NCI-H82 (cell line): ENCODE measurements around the gene FAU.
A peak's percentile ranks its signal among the peaks of the same experiment; 100 is the strongest.
"Not testable (repeated sequence)": the region's sequence is repeated elsewhere in the genome, so short reads cannot be mapped to it uniquely, and the experiment has no call there.

Experiments
- DNase-seq: peaks from one replicate; lab custom pipeline; 2025; lab: John Stamatoyannopoulos, UW

The FAU gene

DNA sequence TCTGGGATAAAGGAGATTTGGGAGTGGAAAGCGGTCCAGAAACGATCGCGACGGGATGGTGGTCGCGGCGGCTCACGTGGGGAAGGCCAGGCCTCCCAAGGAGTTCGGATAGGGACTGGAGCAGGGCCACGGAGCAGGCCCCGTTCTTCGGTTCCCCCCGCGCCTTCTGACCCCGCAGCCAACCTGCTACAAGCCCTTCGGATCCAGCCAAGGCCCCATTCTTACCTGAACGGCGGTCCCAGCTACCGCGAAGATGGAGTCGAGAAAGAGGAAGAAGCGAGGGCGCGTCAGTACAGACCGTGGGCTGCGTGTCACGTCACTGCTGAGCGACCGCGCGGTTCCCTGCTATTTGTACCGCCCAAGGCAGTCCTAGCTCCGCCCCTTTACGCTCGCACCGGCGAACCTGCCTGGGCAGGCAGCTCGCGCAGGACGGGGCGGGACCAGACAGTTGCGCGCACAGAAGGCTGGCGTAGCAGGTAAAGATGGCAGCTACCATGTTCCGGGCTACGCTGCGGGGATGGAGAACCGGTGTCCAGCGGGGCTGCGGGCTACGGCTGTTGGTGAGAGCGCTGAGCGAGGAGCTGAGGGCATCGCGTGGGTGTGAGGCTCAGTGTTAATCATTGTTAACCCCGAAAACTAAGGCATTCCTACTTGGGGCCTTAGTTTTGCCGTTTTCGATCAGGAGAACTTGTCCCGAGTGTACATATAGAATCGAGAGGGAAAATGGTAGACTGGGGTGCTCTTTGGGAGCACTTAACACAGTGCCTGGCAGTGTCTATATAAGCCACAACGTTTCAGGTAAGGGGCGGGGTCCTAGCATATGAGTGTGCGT lies at the start of gene FAU, which contains the start of gene MRPL49:
TSS of gene FAU (minus strand) at position 270 of the 832 bp plus-strand sequence. CDS start 321 bp downstream, outside the sequence.
TSS of gene MRPL49 (plus strand) at position 457 of the 832 bp plus-strand sequence. CDS start at position 483, 26 bp downstream.
- peak; percentile 98 for DNase-seq

DNA sequence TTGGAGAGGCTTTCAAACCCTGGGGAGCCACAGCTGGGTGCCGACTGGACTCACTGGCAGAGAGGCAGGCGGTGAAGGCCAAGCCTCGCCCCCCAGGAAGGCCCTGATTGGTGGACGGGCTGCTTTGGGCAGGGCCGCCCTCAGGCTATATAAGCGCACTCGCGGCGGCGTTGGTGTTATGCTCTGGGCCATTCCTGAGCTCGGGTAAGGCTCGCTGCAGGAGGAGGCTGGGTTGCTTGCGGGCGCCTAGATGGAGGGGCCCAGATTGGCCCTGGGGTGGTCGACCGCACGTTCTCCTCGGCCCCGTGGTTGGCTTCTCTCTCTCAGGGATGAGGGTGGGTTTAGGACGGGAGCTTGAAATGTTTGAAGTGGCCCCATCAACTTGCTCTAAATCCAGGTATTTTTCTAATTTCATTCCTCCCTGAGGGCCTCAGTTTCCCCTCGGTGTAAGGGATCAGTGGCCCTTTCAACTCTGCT lies 48.2 kb upstream of the FAU start, which contains the start of gene SPDYC:
TSS of gene SPDYC (plus strand) at position 176 of the 477 bp plus-strand sequence. CDS start 1,125 bp downstream, outside the sequence.
- DNase-seq, result no peak

DNA sequence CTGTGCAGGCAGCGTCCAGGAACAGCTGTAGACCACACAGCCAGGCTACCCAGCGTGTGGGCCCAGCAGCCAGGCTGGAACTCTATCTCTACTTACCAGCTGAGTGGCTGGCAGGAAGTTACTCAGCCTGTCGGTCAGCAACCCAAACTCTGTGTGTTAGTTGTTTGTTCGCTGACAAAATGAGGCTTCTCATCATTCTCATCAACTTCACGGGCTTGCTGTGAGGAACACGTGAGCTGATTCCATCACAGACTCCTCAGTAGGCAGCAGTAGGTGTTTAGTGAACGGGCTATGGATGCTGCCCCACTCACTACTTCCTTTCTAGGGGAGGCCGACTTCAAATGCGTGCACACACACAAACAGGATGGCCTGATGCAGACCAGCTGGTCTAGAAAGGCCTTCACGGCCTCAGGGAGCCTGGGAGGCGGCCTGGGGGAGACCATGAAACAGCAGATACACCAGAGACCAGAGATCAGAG lies 47.3 kb upstream of the FAU start:
- DNase-seq, result no peak

DNA sequence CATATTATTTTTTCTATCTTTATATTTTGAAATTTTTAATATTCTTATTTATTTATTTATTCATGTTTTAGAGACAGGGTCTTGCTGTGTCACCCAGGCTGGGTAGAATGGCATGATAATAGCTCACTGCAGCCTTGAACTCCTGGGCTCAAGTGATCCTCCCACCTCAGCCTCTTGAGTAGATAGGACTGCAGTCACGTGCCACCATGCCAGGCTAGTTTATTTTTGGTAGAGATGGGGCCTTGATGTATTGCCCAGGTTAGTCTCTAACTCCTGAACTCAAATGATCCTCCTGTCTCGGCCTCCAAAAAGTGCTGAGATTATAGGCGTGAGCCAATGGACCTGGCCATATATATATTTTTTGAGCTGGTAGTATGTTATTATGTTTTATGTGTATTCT lies 45.7 kb upstream of the FAU start:
- no peak for DNase-seq

DNA sequence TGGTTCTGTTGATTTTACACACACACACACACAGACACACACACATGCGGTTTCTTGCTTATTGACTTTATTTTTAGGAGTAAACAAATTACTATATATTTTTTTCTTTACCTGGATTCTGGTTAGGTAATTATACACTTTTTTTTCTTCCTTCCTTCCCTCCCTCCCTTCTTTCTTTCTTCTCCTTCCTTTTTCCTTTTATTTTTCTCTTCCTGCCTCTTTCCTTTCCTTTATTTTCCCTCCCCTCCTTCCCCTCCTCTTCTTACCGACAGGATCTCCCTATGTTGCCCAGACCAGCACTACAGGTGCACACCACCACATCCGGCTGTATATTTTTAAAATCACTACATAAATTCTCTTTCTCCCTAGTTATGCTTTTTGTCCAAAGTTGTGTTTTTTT lies 45.0 kb upstream of the FAU start:
- no peak for DNase-seq

DNA sequence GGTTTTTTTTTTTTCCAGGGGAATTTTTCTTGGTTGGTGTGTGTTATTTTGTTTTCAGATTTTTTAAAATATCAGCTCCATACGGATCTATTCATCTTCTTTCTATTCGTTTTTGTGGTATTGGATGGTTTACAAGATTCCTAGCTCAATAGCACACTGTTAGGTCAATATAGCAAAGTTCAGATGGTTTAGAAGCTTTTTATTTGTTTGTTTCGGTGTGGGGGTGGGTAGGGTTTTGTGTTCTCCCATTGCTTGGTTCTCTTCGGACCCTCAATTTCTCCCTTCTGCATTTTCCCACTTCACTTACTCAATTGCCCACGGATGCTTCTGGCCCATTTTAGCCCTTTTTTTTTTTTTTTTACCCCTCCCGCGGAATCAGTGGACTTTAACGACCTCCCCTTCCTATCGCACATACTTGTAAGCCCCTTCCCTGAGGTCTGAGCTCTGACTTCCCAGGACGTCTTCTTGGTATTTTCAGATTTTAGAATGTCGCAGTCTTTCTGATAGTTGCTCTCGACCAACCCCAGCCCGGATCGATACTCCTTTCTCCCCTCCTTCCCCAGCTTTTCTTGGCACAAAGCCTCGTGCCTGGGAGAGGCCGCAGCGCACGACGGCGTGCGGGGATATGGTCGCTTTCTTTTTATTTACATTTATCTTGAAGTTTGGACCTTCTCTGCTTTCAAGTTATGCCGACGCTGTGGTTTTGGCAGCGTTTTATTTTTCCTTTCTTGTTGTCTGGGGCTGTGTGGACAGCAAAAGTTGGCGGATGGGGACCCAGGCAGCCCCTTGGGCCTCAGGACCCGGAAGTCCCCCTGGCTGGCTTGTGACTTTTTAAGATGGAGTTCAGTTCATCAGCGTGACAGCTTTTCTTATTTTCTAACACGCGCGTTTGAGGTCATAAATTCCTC lies 43.7 kb upstream of the FAU start:
- DNase-seq, result no peak

DNA sequence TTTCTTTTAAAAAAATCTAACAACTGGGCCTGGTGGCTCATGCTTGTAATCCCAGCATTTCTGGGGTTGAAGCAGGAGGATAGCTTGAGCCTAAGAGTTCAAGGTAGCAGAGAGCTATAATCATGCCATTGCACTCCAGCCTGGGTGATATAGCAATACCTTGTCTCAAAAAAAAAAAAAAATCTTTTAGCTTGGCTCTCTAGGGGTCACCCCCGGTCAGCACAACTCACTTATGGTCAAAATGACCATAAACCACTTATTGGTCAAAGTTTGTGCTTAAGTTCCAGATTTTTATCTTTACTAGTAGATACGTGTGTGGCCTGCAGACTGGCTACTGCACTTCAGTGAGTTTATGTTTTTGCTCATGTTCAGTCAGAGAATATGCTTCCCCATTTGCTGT lies 41.8 kb upstream of the FAU start:
- DNase-seq, result no peak

DNA sequence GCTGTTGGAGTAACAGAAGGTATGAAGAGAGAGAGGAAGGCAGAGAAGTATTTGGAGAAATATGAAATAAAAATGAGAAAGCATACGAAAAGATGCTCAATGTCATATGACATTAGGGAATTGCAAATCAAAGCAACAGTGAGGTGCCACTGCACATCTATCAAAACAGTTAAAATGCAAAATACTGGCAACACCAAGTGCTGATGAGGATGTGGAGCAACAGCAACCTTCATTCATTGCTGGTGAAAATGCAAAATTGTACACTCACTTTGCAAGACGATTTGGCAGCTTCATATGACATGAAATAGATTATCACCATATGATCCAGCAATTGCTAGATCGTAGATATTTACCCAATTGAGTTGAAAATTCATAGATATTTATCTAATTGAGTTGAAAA lies 38.7 kb upstream of the FAU start:
- DNase-seq, result no peak

DNA sequence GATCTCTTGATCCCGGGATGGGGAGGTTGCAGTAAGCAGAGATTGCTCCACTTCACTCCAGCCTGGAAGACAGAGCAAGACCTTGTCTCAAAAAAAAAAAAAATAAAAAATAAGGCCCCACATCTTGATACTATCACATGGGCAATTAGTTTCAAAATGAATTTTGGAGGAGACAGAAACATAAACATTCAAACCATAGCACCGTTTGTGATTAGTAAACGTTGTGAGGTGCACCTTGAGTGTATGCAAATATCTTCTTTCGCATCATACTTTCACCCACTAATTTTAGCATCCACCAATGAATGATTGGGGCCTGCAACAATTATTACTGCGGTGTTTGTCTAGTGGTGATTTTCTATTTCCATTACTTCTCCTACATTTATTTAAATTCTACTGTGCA lies 37.1 kb upstream of the FAU start:
- no peak for DNase-seq

DNA sequence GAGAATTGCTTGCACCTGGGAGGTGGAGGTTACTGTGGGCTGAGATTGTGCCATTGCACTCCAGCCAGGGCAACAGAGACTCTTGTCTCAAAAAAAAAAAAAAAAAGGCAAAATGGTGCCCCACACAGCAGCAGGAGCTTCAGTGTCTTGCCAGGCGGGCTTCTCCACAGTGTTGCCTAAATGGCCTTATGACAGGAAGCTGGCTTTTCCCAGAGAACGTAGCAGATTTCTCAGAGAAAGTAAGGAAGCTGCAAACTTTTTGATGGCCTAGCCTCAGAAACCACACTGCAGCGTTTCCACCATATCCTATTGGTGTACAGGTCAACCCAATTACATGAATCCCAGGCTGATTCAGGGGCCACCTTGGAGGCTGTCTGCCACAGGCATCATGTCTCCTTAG lies 35.4 kb upstream of the FAU start:
- DNase-seq, result no peak

DNA sequence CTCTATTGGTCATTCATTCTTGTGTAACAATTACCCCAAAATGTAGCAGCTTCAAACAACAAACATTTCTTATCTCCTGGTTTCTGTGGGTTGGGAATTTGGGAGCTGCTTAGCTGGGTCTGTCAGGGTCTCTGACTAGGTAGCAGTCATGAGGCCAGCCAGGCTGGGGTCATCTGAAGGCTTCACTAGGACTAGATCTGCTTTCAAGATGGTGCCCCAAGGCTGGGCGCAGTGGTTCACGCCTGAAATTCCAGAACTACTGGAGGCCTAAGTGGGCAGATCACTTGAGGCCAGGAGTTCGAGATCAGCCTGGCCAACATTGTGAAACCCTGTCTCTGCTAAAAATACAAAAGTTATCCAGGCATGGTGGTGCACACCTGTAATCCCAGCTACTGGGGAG lies 35.0 kb upstream of the FAU start:
- DNase-seq, result no peak

DNA sequence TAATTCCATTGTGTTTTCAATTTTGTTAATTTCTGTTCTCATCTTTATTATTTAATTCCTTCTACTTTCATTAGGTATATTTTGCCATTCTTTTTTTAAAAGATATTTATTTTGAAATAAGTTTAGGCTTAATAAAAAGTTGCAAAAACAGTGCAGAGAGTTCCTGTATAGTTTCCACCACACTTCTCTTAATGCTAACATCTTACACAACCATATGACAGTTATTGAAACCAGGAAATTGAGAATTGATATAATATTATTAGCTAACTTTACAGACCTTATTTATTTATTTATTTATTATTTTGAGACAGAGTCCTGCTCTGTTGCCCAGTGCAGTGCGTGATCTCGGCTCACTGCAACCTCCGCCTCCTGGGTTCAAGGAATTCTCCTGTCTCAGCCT lies 34.3 kb upstream of the FAU start:
- no peak for DNase-seq

DNA sequence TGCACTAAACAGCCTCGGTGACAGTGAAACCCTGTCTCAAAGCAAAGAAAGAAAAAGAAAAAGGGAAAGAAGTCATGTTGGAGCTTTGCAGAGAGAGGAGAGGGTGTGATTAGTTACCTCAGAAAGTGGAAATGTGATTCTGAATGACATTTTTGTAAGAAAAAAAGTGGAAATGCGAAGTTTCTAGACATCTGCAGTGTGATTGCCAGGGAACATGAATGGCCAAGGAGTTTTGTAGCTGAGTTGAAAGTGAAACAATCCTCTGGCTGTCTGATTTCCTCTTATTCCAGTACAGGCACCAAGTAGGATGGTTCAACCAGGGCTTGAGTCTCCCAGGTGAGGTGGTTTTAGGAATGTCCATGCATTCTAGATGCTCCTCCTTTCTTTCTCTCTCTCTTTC lies 30.2 kb upstream of the FAU start:
- no peak for DNase-seq

DNA sequence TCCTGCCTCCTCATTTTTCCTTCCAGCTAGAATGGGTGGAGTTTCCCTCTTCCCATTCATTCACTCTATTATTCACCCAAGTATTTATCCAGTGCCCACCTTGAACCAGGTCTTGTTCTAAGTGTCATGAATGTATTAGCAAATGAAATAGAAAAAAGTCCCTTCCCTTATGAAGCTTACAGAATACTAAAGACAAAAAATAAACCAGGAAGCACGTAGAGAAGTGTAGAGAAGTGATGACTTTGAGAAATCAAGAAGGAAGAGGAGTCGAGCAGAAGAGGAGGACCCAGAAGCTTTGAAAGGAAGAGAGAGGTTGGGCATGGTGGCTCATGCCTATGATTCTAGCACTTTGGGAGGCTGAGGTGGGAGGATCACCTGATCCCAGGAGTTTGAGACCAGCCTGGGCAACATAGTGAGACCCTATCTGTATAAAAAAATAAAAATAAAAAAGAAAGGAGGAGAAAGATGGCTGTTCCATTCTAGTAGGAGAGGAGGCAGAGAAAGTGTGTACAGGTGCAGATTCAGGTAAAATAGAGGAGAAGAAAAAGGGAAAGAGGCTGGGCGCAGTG lies 29.5 kb upstream of the FAU start:
- no peak for DNase-seq

DNA sequence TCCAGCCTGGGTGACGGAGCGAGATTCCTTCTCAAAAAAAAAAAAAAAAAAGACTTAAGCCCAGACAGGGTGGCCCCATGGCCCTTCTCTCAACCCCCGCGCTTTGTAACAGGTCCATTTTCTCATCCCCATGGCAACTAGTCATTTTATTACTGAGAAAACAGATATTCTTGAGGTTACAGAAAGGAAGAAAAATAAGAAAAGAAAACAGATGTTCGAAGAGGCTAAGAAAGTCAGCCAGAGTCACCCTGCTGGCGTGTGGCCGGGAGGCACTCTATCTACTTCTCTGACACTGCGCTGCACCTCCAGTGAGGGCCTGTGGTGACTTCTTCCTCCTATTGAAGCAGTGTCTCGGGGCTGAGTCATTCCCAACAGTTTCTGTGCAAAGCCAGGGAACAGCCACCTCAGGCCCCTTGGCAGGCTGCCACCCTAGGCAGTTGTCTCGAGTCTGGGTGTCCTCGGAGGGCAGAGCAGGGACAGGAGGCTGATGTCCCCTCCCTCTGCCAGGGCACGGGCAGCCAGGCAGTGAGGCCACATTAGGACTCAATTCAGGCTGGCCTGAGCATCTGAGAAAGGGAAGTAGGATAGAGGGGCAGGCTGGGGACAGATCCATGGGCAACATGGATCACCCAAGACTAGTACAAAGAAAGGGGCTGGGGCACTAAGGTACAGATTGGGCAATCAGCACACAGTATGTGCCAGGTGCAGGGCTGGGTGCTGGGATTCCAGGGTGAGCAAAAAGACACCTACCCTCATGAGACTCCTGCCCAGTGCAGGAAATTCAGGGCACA lies 28.8 kb upstream of the FAU start:
- DNase-seq, result peak; percentile 15

DNA sequence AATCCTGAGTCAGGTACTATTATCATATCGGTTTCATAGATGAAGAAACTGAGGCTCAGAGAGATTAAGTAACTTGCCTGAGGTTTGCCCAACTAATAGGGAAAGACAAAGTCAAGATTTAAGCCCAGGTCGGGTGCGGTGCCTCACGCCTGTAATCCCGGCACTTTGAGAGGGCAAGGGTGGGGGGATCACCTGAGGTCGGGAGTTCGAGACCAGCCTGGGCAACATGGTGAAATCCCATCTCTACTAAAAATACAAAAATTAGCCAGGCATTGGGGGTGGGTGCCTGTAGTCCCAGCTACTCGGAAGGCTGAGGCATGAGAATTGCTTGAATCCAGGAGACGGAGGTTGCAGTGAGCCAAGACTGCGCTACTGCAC lies 28.2 kb upstream of the FAU start:
- DNase-seq, result not testable (repeated sequence)

DNA sequence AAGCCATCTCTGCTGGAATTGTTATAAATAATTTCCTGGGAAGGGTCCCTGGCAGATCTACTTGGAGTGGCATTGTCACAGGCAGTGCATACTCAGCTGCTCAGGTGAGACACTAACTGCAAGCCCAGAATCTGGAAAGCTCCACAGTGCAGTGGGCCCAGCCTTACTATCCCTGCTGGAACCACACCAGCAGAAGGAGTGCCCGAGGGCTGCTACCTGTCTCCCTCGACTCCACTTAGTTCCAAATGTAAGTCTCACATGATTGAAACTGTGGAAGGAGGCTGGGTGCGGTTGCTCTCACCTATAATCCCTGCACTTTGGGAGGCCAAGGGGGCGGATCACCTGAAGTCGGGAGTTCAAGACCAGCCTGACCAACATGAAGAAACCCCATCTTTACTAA lies 26.7 kb upstream of the FAU start:
- no peak for DNase-seq

DNA sequence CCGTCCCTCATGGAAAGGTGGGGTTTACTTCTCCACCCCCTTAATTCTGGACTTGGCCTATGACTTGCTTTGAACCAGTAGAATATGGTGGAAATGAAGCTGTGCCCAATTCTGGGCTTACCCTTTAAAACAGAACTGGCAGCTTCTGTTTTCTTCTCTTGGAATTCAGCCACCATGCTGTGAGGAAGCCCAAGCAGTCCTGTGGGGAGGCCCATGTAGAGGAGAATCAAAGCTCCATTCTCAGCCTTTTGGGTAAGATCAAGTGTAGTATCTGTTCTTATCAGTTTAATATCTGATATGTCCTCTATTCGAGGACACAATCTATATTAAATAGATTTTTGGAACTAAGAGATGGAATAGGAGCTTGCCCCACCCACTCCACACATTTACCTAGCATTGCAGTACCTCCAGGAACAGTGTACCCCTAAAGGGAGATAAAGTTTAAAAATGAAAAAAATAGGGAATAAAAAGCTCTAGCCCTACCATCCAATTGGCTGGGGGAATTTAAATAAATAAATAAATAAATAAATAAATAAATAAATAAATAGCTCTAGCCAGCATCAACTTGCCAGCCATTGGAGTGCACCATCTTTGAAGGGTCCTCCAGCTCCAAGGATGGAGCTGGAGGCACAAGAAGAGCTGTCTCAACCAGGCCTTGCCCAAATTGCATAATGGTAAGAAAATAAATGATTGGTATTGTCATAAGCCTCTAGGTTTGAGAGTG lies 25.6 kb upstream of the FAU start:
- DNase-seq, result no peak

DNA sequence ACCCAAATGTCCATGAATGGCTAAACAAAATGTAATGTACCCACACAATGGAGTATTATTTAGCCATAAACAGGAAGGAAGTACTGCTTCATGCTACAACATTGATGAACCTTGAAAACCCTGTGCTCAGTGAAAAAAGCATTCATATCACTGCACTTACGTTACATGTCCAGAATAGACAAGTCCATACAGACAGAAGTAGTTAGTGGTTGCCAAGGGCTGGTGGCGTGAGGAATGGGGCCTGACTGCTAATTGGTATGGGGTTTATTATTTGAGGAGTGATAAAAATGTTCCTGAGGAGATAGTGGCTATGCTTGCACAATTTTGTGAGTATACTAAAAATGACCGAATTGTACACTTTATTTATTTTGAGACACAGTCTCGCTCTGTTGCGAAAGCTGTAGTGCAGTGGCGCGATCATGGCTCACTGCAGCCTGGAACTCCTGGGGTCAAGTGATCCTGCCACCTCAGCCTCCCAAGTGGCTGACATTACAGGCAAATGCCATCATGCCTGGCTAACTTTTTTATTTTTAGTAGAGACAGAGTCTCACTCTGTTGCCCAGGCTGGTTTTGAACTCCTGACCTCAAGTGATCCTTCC lies 20.1 kb upstream of the FAU start:
- no peak for DNase-seq

DNA sequence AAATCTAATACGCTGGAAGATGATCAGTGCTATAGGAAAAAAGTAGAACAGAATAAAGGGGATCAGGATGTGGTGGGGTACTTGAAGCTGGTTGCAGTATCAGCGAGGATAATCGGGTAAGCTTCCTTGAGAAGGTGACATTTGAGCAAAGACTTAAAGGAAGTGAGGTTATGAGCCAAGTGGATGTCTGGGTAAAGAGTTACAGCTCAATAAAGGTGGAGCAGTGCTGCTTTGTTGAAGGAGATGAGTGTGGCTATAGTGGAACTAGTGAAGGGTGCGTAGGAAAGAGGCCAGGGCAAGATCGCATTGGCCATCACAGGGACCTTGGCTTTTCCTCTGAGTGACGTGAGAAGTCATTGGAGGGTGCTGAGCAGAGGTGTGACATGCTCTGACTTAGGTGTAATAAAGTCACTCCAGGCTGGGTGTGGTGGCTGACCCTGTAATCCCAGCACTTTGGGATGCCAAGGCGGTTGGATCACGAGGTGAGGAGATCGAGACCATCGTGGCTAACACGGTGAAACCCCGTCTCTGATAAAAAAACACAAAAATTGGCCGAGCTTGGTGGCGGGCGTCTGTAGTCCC lies 14.7 kb upstream of the FAU start:
- DNase-seq, result no peak
